ENCODE results near the gene PA2G4.
A peak's percentile ranks its signal among the peaks of the same experiment; 100 is the strongest.
"Not testable (repeated sequence)": the region's sequence is repeated elsewhere in the genome, so short reads cannot be mapped to it uniquely, and the experiment has no call there.

PA2G4 gene

DNA sequence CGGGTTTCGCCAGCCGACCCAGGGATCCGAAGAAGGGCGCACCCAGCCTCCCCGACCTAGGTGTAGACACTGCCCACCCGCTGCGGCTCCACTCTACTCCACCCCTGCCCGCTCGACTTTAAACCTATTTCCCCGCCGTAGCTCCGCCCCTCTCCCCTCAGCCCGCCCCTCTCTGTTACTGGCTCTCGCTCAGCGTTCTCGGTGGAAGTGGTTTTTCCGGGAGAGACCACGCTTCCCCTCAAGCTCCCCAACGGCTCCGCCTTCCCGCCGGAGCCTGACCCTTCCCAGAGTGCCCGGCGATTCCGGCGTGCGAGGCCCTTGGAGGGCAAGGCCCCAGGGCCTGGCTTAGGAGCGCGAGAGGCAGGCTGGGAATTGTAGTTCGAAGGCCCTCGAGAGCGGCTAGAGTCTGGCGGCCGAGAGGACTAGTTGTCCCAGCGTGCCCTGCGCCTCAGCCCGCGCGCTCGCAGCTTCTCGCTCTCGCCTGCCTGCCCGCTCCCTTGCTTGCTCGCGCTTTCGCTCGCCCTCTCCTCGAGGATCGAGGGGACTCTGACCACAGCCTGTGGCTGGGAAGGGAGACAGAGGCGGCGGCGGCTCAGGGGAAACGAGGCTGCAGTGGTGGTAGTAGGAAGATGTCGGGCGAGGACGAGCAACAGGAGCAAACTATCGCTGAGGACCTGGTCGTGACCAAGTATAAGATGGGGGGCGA is at the start of gene PA2G4:
TSS of gene PA2G4 (plus strand) at position 451 of the 706 bp plus-strand sequence. CDS start at position 630, 179 bp downstream.
- peaks cover 68% of the 10 kb centered on the region for H3K36me3 ChIP-seq (ENCODE audit: control insufficient read depth, insufficient read depth, low read length)
- H3K9me3 ChIP-seq (ENCODE audit: control insufficient read depth, insufficient read depth, low read length): no peaks in the 10 kb centered on the region
- peaks cover 8% of the 10 kb centered on the region; the same call in 1 of the 2 replicates for H3K4me1 ChIP-seq (ENCODE audit: control insufficient read depth, insufficient read depth, low read length)
- H3K27me3 ChIP-seq (ENCODE audit: control insufficient read depth, insufficient read depth, low read length): no peaks in the 10 kb centered on the region
- H3K27ac ChIP-seq (ENCODE audit: low read depth, low read length): peak within 1 kb of the TSS; percentile 92
- H3K9ac ChIP-seq (ENCODE audit: low read depth, low read length): peak within 1 kb of the TSS; percentile 88
- H3K4me3 ChIP-seq (ENCODE audit: low read depth, low read length): peak within 1 kb of the TSS; percentile 94

DNA sequence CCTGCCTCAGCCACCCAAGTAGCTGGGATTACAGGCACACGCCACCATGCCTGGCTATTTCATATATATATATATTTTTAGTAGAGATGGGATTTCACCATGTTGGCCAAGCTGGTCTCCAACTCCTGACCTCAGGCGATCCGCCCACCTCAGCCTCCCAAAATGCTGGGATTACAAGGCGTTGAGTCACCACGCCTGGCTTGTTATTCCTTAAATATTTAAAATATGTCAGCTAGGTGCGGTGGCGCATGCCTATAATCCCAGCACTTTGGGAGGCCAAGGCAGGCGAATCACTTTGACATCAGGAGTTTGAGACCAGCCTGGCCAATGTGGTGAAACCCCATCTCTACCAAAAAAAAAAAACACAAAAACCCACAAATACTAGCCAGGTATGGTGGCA is 44.4 kb upstream of the PA2G4 start:
- H3K9ac ChIP-seq (ENCODE audit: low read depth, low read length); H3K4me1 ChIP-seq (ENCODE audit: control insufficient read depth, insufficient read depth, low read length); H3K36me3 ChIP-seq (ENCODE audit: control insufficient read depth, insufficient read depth, low read length); H3K4me3 ChIP-seq (ENCODE audit: low read depth, low read length); H3K9me3 ChIP-seq (ENCODE audit: control insufficient read depth, insufficient read depth, low read length); H3K27ac ChIP-seq (ENCODE audit: low read depth, low read length); H3K27me3 ChIP-seq (ENCODE audit: control insufficient read depth, insufficient read depth, low read length): not testable (repeated sequence)

DNA sequence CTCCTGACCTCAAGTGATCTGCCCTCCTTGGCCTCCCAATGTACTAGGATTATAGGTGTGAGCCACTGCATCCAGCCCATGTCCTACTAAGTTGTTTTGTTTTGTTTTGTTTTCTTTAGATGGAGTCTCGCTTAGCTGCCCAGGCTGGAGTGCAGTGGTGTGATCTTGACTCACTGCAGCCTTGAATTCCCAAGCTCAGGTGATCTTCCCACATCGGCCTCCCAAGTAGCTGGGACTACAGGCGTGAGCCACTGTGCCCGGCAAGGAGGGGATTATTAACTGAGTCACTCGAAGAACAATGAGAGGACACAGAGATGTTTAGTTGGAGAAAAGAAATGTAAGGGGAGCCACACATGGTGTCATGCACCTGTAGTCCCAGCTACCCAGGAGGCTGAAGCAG is 42.4 kb upstream of the PA2G4 start:
- Histone ChIP-seq H3K27ac (ENCODE audit: low read depth, low read length) (no peak overlapping the region), H3K9ac (ENCODE audit: low read depth, low read length) (no peak overlapping the region), H3K4me1 (ENCODE audit: control insufficient read depth, insufficient read depth, low read length) (no peaks in the 10 kb centered on the region), H3K9me3 (ENCODE audit: control insufficient read depth, insufficient read depth, low read length) (no peaks in the 10 kb centered on the region), H3K27me3 (ENCODE audit: control insufficient read depth, insufficient read depth, low read length) (no peaks in the 10 kb centered on the region), H3K4me3 (ENCODE audit: low read depth, low read length) (no peak overlapping the region), H3K36me3 (ENCODE audit: control insufficient read depth, insufficient read depth, low read length) (no peaks in the 10 kb centered on the region)

DNA sequence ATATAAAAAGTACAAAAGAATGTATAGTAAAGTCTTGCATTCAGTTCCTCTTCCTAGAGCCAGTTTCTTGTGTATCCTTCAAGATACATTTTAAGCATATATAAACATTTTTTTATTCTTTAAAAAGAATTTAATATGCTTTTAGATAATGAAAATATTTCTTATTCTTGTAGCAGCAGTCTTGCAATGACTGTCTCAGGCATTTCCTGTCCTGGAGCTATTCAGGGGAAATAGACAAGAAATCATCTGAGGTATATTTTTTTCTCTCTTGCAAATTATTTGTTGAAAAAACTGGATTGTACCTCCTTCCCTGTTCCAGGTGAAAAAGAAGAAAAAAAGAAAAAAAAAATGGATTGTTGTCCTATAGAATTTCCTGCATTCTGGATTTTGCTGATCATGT is 41.4 kb upstream of the PA2G4 start:
- no peaks in the 10 kb centered on the region for H3K4me1 ChIP-seq (ENCODE audit: control insufficient read depth, insufficient read depth, low read length)
- no peaks in the 10 kb centered on the region for H3K27me3 ChIP-seq (ENCODE audit: control insufficient read depth, insufficient read depth, low read length)
- H3K36me3 ChIP-seq (ENCODE audit: control insufficient read depth, insufficient read depth, low read length): no peaks in the 10 kb centered on the region
- no peak overlapping the region for H3K4me3 ChIP-seq (ENCODE audit: low read depth, low read length)
- H3K27ac ChIP-seq (ENCODE audit: low read depth, low read length): no peak overlapping the region
- no peak overlapping the region for H3K9ac ChIP-seq (ENCODE audit: low read depth, low read length)
- no peaks in the 10 kb centered on the region for H3K9me3 ChIP-seq (ENCODE audit: control insufficient read depth, insufficient read depth, low read length)

DNA sequence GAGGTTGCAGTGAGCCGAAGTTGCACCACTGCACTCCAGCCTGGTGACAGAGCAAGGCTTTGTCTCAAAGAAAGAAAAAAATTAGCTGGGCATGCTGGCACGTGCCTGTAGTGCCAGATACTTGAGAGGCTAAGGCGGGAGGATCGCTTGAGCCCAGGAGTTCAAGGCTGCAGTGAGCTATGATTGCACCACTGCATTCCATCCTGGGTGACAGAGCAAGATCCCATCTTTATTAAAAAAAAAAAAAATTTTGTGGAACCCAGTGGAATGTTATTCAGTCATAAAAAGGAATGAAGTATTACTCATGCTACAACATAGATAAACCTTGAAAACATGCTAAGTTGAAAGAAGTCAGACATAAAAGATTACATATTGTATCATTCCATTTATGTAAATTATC is 32.7 kb upstream of the PA2G4 start:
- Histone ChIP-seq H3K27me3 (ENCODE audit: control insufficient read depth, insufficient read depth, low read length) (no peaks in the 10 kb centered on the region), H3K4me3 (ENCODE audit: low read depth, low read length) (no peak overlapping the region), H3K9me3 (ENCODE audit: control insufficient read depth, insufficient read depth, low read length) (no peaks in the 10 kb centered on the region), H3K9ac (ENCODE audit: low read depth, low read length) (no peak overlapping the region), H3K36me3 (ENCODE audit: control insufficient read depth, insufficient read depth, low read length) (no peaks in the 10 kb centered on the region), H3K4me1 (ENCODE audit: control insufficient read depth, insufficient read depth, low read length) (no peaks in the 10 kb centered on the region), H3K27ac (ENCODE audit: low read depth, low read length) (no peak overlapping the region)

DNA sequence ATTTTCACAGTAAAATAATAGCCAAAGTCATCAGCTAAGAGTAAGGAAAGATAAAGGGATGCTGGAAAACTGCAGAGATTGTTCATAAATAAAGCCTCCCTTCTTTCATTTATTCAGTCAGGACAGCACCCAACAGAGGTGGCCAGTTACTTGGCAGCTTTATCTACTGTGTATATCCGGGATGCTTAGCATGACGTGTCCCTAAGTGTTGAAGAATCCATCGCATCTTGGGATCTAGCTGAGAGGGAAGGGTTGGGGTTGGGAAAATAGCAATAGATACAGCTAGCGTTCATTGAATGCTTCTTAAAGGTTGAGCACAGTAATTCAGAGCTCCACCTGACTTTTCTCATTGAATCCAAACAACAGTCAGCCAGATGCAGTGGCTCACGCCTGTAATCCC is 30.0 kb upstream of the PA2G4 start:
- Histone ChIP-seq H3K36me3 (ENCODE audit: control insufficient read depth, insufficient read depth, low read length) (no peaks in the 10 kb centered on the region), H3K27ac (ENCODE audit: low read depth, low read length) (no peak overlapping the region), H3K9ac (ENCODE audit: low read depth, low read length) (no peak overlapping the region), H3K27me3 (ENCODE audit: control insufficient read depth, insufficient read depth, low read length) (no peaks in the 10 kb centered on the region), H3K9me3 (ENCODE audit: control insufficient read depth, insufficient read depth, low read length) (no peaks in the 10 kb centered on the region), H3K4me3 (ENCODE audit: low read depth, low read length) (no peak overlapping the region), H3K4me1 (ENCODE audit: control insufficient read depth, insufficient read depth, low read length) (peaks cover 5% of the 10 kb centered on the region; the same call in 1 of the 2 replicates)

DNA sequence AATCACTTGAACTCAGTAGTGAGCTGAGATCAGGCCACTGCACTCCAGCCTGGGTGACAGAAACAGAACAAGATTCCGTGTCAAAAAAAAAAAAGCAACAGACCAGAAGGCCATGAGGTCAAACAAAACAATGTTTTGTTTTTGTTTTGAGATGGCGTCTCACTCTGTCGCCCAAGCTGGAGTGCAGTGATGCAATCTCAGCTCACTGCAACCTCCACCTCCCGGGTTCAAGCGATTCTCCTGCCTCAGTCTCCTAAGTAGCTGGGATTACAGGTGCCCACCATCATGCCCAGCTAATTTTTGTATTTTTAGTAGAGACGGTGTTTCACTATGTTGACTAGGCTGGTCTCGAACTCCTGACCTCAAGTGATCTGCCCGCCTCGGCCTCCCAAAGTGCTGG is 26.4 kb upstream of the PA2G4 start:
- H3K4me3 ChIP-seq (ENCODE audit: low read depth, low read length); H3K9ac ChIP-seq (ENCODE audit: low read depth, low read length); H3K27ac ChIP-seq (ENCODE audit: low read depth, low read length); H3K9me3 ChIP-seq (ENCODE audit: control insufficient read depth, insufficient read depth, low read length); H3K36me3 ChIP-seq (ENCODE audit: control insufficient read depth, insufficient read depth, low read length); H3K27me3 ChIP-seq (ENCODE audit: control insufficient read depth, insufficient read depth, low read length): not testable (repeated sequence)
- peaks cover 18% of the 10 kb centered on the region for H3K4me1 ChIP-seq (ENCODE audit: control insufficient read depth, insufficient read depth, low read length)

DNA sequence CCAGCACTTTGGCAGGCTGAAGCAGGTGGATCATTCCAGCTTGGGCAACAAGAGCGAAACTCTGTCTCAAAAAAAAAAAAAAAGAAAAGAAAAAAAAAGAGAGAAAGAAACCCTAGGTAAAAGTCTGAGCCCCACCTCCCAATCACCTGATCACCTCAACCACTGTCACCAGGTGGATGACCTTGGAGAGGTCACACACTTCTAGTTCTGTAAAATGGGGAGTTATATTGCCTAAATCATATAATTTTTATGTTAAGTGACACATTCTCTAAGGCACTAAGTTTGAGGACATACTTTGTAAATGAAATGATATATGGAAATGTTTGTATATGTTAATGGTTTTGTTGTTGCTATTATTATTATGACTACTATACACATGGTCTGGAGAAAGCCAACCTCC is 25.9 kb upstream of the PA2G4 start:
- Histone ChIP-seq H3K27ac (ENCODE audit: low read depth, low read length) (peak overlapping the region; percentile 94), H3K9me3 (ENCODE audit: control insufficient read depth, insufficient read depth, low read length) (no peaks in the 10 kb centered on the region), H3K36me3 (ENCODE audit: control insufficient read depth, insufficient read depth, low read length) (peaks cover 2% of the 10 kb centered on the region; the same call in 1 of the 2 replicates), H3K4me3 (ENCODE audit: low read depth, low read length) (peak overlapping the region; percentile 74), H3K4me1 (ENCODE audit: control insufficient read depth, insufficient read depth, low read length) (peaks cover 18% of the 10 kb centered on the region), H3K27me3 (ENCODE audit: control insufficient read depth, insufficient read depth, low read length) (no peaks in the 10 kb centered on the region), H3K9ac (ENCODE audit: low read depth, low read length) (peak overlapping the region; percentile 8; the same call in 1 of the 2 replicates)

DNA sequence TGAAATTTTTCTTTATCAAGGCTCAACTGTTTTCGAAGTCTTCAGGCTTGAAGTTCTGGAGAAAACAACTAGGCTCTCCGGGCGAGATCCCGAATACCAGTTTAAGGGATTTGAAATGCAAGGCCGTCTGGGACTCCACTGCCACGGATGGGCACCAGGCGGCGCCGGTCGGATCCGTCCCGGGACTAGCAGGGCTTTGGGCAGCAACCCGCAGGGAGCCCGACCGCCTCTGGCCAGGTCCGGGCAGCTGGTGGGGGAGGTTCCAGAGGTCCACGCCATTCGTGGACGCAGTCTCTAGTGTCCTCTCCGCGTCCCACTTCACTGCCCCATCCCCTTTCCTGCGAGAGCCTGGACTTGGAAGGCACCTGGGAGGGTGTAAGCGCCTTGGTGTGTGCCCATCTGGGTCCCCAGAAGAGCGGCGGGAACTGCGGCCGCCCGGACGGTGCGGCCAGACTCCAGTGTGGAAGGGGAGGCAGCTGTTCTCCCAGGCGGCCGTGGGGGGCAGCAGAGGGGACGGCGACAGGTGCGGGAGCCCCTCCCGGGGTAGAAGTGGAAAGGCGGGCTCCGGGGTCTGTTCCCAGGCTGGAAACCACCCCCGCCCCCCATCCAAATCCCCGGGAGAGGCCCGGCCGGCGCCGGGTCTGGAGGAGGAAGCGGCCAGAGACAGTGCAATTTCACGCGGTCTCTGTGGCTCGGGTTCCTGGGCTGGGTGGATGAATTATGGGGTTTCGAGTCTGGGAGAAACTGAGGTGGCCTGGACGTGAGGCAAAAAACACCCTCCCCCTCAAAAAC is 25.2 kb upstream of the PA2G4 start:
- no peaks in the 10 kb centered on the region for H3K9me3 ChIP-seq (ENCODE audit: control insufficient read depth, insufficient read depth, low read length)
- no peaks in the 10 kb centered on the region for H3K27me3 ChIP-seq (ENCODE audit: control insufficient read depth, insufficient read depth, low read length)
- peaks cover 9% of the 10 kb centered on the region for H3K36me3 ChIP-seq (ENCODE audit: control insufficient read depth, insufficient read depth, low read length)
- H3K4me1 ChIP-seq (ENCODE audit: control insufficient read depth, insufficient read depth, low read length): peaks cover 18% of the 10 kb centered on the region
- H3K9ac ChIP-seq (ENCODE audit: low read depth, low read length): peak overlapping the region; percentile 68
- peak overlapping the region; percentile 94 for H3K27ac ChIP-seq (ENCODE audit: low read depth, low read length)
- H3K4me3 ChIP-seq (ENCODE audit: low read depth, low read length): peak overlapping the region; percentile 74

DNA sequence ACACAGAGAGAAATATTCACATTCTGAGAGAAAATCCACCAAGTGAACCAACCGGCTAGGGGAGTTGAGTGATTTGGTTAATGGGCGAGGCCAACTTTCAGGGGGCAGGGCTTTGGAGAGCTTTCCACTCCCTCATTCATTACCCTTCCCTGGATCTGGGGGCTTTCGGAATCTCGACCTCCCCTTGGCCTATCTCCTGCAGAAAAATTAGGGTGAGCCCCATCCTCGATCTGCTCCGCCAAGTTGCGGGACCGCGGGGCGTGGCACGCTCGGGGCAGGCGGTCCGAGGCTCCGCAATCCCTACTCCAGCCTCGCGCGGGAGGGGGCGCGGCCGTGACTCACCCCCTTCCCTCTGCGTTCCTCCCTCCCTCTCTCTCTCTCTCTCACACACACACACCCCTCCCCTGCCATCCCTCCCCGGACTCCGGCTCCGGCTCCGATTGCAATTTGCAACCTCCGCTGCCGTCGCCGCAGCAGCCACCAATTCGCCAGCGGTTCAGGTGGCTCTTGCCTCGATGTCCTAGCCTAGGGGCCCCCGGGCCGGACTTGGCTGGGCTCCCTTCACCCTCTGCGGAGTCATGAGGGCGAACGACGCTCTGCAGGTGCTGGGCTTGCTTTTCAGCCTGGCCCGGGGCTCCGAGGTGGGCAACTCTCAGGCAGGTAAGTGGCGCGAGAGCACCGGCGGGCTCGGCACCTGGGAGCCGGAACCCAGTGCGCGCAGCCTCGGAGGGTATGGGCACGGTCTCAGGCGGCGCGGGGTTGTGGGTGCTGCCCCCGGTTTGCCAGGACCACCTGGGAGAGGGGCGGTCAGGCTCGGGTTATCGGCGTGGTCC is 24.4 kb upstream of the PA2G4 start, which contains the start of gene ERBB3:
TSS of gene ERBB3 (plus strand) at position 443 of the 833 bp plus-strand sequence. CDS start at position 579, 136 bp downstream.
- peak within 1 kb of the TSS; percentile 68 for H3K9ac ChIP-seq (ENCODE audit: low read depth, low read length)
- peak within 1 kb of the TSS; percentile 74 for H3K4me3 ChIP-seq (ENCODE audit: low read depth, low read length)
- H3K9me3 ChIP-seq (ENCODE audit: control insufficient read depth, insufficient read depth, low read length): no peaks in the 10 kb centered on the region
- peak within 1 kb of the TSS; percentile 94 for H3K27ac ChIP-seq (ENCODE audit: low read depth, low read length)
- peaks cover 18% of the 10 kb centered on the region for H3K4me1 ChIP-seq (ENCODE audit: control insufficient read depth, insufficient read depth, low read length)
- H3K27me3 ChIP-seq (ENCODE audit: control insufficient read depth, insufficient read depth, low read length): no peaks in the 10 kb centered on the region
- peaks cover 14% of the 10 kb centered on the region for H3K36me3 ChIP-seq (ENCODE audit: control insufficient read depth, insufficient read depth, low read length)

Measured in HUES48 (cell line).